ENCODE results near the gene SAE1.

Gene SAE1

DNA sequence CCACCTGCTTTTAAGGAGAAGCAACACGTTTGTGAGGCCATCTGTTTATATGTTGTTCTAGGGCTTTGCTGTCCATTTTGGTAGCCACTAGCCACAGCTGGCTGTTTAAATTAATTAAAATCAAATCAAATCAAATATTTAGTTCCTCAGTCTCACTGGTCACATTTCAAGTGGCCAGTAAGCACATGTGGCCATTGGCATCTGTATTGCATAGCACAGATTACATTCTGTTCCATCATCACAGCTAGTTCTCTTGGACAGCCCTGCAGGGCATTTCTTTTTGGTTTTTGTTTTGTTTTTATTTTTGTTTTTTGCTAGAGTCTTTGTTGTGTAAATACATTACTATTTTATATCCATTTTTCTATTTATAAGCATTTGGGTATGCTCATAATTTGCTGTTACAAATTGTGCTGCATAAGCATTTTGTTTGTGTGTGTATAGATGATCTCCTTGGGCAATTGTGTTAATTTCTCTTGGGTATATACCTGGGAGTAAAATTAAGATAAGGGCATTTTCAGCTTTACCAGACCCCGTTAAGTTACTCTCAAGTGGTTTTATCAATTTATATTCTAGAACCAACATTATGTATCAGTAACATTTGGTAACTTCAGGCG, 31.3 kb downstream of the SAE1 start:
- DNase-seq (ENCODE audit: low read depth) = peak; percentile 9

DNA sequence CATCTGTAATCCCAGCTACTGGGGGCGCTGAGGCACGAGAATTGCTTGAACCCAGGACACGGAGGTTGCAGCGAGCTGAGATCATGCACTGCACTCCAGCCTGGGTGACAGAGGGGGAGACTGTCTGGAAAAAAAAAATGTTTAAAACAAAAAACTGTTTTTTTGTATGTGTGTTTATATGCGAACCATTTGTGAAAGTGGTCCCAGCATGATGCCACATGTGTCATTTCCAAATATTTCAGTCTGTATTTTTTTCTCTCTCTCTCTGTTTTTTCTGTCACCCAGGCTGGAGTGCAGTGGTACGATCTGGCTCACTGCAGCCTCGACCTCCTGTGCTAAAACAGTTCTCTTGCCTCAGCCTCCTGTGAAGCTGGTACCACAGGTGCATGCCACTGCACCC, 37.4 kb downstream of the SAE1 start:
- no peak for DNase-seq (ENCODE audit: low read depth)

DNA sequence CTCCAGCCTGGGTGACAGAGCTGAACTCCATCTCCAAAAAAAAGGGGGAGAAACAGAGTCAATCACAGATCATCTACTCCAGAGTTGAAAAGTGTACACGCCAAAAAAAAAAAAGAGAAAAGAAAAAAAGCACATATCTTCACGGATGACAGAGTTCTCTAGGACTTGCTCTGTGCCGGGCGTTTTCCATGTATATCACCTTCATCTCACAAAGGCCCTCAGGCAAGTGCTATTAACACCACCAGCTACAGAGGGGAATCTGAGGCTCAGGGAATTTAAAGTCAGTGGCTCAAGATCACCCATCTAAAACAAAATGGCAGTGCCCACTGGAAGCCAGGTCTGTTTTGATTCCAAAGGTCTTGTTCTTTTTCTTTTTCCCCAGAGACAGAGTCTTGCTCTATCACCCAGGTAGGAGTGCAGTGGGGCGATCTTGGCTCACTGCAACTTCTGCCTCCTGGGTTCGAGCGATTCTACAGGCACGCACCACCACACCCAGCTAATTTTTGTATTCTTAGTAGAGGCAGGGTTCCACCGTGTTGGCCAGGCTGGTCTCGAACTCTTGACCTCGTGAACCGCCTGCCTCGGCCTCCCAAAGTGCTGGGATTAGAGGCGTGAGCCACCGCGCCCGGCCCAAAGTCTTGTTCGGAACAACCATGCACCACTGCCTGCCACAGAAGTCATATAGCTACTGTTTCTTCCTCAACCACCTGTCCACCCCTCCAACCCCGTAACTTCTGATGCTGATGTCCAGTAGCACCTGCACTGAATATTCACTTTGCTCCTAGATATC, 42.2 kb downstream of the SAE1 start:
- no peak for DNase-seq (ENCODE audit: low read depth)

DNA sequence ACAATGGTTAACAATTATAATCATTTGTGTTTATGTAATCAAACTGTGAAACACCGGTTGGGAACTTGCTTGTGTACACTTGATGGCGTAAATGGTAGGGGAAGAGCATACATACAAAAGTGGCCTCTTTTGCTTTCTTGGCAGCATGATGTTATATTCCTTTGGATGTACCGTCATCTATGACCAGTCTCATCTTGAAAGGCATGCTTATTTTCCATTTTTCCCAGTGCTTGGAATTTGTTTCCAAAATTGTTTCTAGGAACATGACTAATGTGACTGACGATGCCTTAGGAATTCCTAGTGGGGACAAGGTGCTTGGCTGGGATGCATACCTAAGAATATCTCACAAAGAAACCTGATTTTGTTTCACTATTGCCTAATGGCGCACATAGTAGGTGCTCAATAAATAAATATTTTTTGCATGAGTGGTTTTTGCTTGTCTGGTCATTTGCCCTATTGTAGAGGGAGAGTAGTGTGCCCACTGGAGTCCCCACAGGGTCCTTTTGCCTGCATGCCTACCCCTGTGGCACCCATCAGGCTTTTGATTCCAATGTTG, 45.5 kb downstream of the SAE1 start:
- no peak for DNase-seq (ENCODE audit: low read depth)

DNA sequence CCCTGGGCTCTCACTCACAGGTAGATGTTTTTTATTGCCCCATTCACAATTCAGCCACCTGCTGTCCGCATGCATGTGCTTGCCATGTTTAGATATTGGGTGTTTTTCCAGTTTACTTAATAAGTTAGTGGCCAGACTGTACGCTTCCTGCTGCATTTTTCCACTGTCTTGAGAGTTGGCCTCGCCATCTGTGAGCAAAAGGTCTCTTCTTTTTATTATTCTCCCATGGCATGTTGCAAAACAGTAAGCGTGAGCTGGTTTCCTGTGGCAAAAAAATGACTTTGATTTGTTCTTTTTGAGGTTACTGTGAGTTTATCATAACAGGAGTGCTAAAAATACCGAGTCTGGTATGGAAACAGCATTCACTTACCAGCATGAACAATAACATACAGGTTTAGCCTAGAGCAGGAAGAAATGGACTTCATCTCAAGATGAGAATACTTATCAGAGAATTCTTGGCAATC, 46.0 kb downstream of the SAE1 start:
- peak; percentile 39 for DNase-seq (ENCODE audit: low read depth)

DNA sequence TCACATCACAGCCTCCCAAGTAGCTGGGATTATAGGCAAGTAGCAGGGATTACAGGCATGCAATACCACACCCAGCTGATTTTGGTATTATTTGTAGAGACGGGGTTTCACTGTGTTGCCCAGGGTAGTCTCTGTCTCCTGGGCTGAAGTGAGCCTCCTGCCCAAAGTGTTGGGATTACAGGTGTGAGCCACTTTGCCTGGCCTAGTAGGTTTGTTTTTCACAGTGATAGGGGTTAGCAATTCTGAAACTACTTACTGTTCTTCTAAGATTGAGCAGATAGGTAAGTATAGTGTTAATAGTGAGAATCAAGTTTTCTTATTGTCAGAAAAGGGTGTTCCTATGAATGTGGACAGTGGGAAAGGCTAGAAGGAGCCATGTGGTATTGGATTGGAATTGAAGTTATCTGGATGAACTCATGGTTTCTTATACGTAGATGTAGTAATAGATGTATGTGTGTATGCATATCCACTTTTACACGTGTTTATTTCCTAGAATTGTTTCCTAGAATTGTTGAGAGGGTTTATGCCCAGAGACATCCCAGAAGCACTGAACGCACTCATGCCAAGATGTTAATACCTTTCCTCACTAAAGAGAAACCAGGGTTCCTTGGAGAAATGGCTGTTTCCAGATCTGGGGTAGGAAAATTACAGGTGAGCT, 49.1 kb downstream of the SAE1 start:
- no peak for DNase-seq (ENCODE audit: low read depth)

DNA sequence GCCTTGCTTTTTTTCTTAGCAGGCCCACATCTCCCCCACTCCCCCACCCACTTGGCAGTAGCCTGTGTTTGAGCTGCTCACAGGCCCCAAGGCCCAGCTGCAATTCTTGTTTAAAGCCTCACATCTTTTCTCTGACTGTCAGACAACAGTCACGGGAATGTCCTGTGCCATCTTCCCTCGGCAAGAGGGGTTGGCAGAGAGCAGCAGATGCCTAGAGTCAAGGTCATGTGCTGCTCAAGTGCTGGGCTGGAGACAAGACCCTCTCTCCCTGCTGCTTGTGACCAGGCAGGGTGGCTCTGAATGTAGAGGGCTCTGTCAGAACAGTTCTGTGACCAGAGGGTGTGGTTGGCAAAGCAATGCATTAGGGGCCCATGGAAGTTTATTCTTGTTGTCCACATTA, 53.0 kb downstream of the SAE1 start:
- no peak for DNase-seq (ENCODE audit: low read depth)

DNA sequence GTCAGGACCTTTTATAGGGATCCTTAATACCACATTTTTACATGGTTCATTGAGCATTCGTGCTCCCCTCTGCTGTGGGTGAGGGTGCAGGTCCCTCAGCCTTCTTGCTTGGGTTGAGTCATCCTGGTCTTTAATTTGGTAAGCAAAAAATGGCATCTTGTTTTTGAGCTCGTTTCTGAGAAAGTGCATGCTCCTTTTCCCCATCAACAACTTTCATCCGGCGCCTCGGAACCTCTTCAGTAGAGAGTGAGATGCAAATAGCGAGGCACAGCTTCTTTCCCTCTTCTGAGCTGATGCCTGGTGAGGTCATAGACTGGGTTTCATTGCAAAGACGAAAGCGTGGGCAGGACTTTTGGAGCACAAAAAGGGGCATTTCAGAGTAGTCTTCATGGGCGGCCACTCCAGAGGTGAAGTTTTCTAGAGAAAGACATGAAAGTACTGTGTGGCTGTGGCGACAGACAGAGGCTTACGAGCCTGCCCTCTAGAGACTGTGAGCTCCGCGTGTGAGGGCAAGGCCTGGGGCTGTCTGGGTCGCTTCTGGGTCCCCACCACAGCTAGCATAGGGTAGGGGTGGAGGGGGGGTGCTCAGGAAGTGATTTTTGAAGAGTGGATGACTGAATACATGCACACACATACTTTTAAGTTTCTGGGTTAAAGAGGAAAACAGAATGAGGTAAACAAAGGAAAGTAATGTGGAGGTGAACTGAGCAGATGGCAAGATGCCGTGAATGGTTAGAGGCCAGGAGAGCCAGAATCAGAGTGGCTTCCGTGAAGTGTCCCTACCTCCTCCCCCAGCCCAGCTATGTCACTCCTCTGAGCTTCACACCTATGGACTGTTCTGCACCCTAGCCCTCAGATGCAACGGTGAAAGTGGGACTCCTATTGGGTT, 56.1 kb downstream of the SAE1 start:
- DNase-seq (ENCODE audit: low read depth) = no peak

DNA sequence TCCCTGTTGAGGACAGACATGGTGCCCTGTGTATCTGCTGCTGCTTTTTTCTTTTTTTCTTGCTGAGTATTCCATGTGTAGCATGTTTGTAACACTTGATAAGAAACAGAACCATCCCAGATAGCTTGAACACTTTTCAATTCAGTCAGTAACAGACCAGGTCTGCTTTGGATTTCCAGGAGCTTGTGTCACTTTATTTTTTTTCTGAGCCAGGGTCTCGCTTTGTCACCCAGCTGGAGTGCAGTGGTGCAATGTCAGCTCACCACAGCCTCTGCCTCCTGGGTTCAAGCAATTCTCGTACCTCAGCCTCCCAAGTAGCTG, 56.7 kb downstream of the SAE1 start:
- no peak for DNase-seq (ENCODE audit: low read depth)

DNA sequence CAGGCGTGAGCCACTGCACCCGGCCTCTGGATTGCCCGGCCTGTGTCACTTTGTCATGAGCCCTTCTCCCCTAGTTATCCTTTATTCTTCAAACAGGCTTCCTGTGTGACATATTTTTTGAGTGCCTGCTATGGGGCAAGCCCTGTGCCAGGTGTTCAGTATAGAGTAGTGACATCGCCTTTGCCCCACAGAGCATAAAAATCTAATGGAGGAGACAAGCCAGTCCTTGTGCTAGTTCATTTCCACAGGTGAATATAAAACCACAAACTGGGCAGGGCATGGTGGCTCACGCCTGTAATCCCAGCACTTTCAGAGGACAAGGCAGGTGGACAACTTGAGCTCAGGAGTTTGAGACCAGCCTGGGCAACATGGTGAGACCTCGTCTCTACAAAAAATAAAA, 57.2 kb downstream of the SAE1 start:
- no peak for DNase-seq (ENCODE audit: low read depth)

DNA sequence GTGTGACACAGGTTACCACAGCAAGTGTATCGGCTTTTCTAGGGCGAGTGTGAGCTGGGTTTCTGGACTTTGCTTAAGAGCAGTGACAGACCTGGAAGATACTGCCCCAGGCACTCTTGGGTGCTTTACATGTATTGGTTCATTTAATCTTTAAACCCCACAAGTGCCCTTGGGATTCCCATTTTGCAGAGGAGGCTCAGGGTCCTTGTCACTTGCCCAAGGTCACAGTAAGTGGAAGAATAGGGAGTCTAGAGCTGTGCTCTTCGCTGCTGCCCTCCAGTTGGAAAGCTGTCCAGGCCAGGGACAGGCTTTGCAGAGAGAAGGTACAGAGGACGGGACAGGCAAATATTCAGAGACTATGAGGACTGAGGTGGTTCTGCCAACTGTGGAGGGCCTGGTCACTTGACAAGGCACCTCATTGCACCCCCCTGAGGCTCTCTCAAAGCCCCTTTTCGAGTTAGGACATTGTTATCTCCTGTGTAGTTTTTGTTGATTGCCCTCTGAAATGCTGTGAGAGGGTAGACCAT, 57.9 kb downstream of the SAE1 start:
- DNase-seq (ENCODE audit: low read depth) = no peak

DNA sequence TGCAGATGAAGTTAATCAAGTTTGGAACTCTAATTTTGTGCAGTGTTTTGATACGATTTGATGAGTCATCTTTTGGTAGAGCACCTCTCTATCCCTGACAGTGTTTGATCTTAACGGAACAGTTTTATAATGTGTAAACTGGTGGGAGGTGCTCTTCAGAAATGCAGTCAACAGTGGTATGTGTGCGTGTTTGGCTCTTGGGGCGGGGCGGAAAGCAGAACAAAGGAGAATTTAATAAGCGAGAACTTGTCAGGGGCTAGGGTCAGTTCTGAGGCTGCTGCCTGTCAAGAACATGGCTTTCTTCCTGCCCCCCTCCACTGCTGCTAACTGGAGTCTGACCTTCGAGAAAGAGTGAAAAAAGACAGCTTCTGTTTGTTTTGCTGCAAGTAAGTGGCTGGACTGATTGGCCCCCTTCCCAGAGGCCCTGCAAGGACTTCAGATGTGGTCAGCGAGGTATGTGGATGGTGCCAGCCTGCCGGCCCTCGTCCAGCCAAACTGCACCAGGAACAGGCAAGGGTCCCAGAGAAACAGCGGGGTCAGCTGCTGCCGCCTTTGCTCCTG, 59.6 kb downstream of the SAE1 start:
- DNase-seq (ENCODE audit: low read depth) = peak; percentile 66

DNA sequence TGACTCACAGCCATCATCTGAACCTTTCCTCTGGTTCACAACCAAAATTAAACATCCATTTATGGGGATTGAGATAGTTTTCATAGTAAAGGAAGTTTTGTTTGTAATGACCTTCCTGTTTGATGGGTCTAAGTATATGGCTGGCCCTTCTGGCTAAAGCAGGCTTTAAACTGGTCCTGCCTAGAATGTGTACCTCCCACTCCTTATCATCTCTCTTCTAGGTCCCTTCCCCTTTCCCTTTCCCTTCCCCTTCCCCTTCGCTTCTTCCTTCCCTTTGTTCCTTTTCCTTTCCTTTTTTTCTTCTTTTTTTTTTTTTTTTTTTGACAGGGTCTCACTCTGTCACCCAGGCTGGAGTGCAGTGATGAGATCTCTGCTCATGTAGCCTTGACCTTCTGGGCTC, 64.8 kb downstream of the SAE1 start:
- DNase-seq (ENCODE audit: low read depth) = no peak

DNA sequence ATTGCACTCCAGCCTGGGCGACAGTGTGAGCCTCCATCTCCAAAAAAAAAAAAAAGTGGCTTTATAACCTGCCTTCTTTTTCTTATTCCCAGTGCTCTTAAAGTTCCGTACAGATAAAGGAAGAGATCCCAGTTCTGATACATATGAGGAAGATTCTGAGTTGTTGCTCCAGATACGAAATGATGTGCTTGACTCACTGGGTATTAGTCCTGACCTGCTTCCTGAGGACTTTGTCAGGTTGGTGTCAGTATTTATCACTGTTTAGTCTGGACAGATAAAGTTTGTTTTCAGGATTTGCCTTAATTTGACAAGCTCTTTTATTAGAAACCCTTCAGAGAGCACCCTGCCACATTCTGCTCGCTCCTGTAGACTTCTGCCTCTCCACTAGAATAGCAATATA, 66.5 kb downstream of the SAE1 start:
- DNase-seq (ENCODE audit: low read depth) = no peak

DNA sequence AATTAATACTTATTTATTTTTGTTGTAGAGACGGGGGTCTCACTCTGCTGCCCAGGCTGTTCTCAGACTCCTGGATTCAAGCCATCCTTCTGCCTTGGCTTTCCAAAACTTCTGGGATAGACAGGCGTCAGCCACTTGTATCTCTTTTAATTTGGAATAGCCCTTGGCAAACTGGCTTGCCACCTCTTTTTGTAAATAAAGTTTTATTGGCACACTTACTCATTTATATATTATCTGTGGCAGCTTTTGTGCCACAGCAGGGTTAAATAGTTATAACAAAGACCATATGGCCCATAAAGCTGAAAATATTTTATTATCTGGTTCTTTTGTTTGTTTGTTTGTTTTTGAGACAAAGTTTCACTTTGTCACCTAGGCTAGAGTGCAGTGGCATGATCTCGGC, 69.9 kb downstream of the SAE1 start:
- no peak for DNase-seq (ENCODE audit: low read depth)

DNA sequence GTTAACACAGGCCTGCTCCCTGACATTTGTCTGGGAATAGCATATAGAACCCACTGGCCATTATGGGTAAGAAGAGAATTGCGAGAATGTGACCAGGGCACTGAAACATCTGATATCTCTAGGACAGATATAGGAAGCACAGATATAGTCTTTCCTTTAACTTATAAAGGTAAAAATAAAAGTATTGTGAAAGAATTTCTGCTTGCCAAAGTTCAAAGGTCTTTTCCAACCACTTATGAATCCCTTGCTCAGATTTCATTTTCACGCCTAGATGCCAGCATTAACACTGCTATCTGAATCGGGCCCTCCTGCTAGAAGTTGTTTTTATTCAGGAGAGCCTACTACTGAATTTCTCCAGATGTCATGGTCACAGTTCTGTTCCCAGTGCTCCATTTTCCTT, 72.6 kb downstream of the SAE1 start:
- DNase-seq (ENCODE audit: low read depth) = no peak

DNA sequence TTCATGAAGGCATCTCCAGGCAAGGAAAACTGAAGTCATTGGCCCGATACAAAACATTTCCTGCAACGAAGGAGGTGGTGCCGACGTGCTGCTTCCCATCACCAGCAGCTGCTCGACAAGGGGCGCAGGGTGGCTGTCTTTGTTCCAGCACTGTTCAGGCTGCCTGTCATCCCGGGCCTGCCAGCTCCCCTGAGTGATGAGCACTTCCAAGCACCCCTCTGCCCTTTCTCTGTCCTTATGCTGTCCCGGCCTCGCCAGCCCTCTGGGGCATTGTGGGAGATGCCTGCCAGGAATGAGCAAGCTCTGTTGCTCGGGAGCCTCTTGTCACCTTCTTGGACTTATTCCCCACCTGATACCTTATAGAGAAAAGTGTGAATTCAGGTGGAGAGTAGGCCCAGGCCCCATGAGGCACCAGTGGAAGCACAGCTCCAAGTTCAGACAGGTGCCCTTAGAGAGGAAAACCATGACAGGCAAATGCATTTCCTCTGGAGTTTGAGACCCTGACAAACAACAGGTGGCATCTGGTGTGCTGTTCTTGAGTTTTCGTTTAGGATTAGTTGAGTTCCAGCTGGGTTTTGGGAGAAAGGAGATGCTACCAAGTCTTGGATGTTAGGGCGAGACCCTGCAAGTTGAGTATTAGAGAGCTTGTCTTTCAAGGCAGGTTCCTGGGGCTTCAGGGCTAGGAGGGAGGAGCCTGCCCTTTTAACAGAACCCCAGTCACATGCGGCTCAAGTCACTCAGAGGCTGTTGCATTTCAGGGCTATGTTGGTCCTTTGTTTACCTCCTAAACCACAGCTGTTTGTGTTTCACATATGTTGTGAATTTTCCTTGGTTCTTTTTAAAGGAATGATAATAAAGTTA, 78.9 kb downstream of the SAE1 start:
- DNase-seq (ENCODE audit: low read depth) = no peak

DNA sequence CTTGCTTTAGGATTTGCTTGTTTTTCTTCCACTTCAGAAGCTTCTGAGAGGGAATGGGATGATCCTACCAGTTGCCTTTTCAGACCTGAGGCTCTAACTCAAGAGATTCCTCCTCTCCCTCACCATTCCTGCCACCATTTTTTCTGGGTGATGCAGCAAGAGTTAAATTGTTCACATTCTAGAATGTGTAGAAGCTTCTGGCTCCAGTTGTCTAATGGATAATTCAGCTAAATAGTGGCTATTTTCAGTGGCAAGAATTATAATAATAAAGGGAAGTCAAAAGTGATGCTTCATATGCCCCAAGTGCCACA, 79.5 kb downstream of the SAE1 start:
- no peak for DNase-seq (ENCODE audit: low read depth)

DNA sequence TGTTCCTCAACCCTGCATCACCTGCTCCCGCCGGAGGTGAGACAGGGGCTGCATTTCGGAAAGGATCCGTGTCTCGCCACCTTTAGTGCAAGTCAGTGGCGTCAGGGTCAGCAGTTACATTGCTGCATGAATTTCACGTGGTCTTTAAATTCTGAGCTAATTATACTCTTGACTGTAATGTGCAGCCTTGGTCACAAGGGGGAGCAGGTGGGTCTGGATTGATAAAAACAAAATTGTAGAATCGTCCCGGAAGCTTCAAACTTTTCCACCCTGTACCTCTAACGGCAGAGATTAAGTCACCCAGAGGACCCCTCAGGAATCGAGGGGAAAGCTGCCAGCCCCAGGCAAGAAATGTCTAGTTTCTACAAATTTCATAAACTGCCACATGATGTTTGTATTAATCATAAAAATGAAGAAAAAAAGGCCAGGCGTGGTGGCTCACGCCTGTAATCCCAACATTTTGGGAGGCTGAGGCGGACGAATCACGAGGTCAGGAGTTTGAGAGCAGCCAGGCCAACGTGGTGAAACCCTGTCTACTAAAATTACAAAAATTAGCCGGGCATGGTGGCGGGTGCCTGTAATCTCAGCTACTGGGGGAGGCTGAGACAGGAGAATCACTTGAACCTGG, 80.2 kb downstream of the SAE1 start:
- DNase-seq (ENCODE audit: low read depth) = peak; percentile 76

DNA sequence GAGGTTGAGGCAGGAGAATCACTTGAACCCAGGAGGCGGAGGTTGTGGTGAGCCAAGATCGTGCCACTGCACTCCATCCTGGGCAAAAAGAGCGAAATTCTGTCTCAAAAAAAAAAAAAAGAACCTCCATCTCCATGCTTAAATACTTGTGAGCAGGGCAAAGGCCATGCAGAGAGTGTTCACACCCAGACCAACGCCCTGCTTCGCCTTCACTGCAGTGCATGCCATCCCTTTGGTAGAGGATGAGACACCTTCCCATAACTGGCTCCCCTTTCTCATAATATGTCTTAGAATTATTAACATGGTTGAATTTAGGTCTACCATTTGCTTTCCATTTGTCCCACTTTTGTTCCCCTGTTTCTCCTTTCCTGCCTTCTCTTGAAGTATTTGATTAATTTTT, 84.9 kb downstream of the SAE1 start:
- no peak for DNase-seq (ENCODE audit: low read depth)
